ENCODE measurements around the gene IL4R. TPM values are rescaled to one million over a fixed set of nuclear protein-coding genes. Genes with fewer than 3 reads are reported as not detected.
"Not testable (repeated sequence)": the region's sequence is repeated elsewhere in the genome, so short reads cannot be mapped to it uniquely, and the experiment has no call there.

IL4R gene
- total and polyA plus RNA-seq, 2 of the 8 experiments (the other 6 are each of a cell fraction or from before 2014, with no cell fraction given): 29.1 to 29.4 TPM

GRCh38 chr16:27408602-27409031 lies 94.8 kb downstream of the IL4R start:
- Histone ChIP-seq H4K20me1 (replicated peaks in 1 of 2; ENCODE audit: control insufficient read depth in 1 of 2, insufficient read depth in 2 of 2, low read length in 2 of 2) (no peaks in the 10 kb centered on the region), H3K4me2 (ENCODE audit: insufficient read depth in 1 of 2, low read depth in 2 of 2, low read length in 2 of 2) (no peak overlapping the region), H2AK5ac (ENCODE audit: low read depth, low read length) (no peak overlapping the region), H2BK120ac (replicated peaks; ENCODE audit: low read depth, low read length) (no peak overlapping the region), H2BK12ac (ENCODE audit: low read depth, low read length) (no peak overlapping the region), H3K4me3 (ENCODE audit: extremely low read depth in 1 of 4, insufficient read depth in 2 of 4, low read depth in 3 of 4, low read length in 4 of 4) (no peak overlapping the region), H4K8ac (ENCODE audit: extremely low read depth, insufficient read depth, low read length) (no peak overlapping the region), H3K79me2 (ENCODE audit: control insufficient read depth in 1 of 2, insufficient read depth in 2 of 2, low read length in 2 of 2) (no peaks in the 10 kb centered on the region), H4K91ac (replicated peaks; ENCODE audit: insufficient read length, low read length) (no peak overlapping the region), H2BK15ac (ENCODE audit: low read length) (no peak overlapping the region), H4K5ac (ENCODE audit: insufficient read length, low read depth, low read length) (no peak overlapping the region), H3K23ac (ENCODE audit: insufficient read length) (no peak overlapping the region), H3K56ac (replicated peaks; ENCODE audit: insufficient read length, low read depth, low read length) (no peak overlapping the region), H2BK5ac (ENCODE audit: low read depth, low read length) (no peak overlapping the region), H3K23me2 (ENCODE audit: low read depth, low read length) (no peaks in the 10 kb centered on the region), H3K27me3 (replicated peaks in 1 of 4; ENCODE audit: control insufficient read depth in 3 of 4, extremely low read depth in 1 of 4, insufficient read depth in 3 of 4, low read length in 3 of 4) (no peaks in the 10 kb centered on the region), H3K27ac (ENCODE audit: low read depth, low read length) (no peak overlapping the region), H3K9ac (replicated peaks in 1 of 4; ENCODE audit: extremely low read depth in 1 of 4, low read depth in 3 of 4, low read length in 3 of 4) (no peak overlapping the region), H3K79me1 (ENCODE audit: low read depth, low read length) (no peaks in the 10 kb centered on the region), H2BK20ac (ENCODE audit: low read length) (no peak overlapping the region), H3K18ac (ENCODE audit: extremely low read depth, low read length) (no peak overlapping the region), H3K36me3 (ENCODE audit: control insufficient read depth in 2 of 4, insufficient read depth in 4 of 4, low read length in 3 of 4) (no peaks in the 10 kb centered on the region), H3K9me3 (ENCODE audit: insufficient read depth in 2 of 2, low read depth in 1 of 2, low read length in 1 of 2) (no peaks in the 10 kb centered on the region), H3K4ac (replicated peaks; ENCODE audit: insufficient read length, low read depth, low read length) (no peak overlapping the region), H3K14ac (ENCODE audit: insufficient read length) (no peak overlapping the region), H3K4me1 (replicated peaks in 1 of 4; ENCODE audit: control insufficient read depth in 3 of 4, insufficient read depth in 4 of 4, low read length in 3 of 4) (peaks cover 0 to 6% (median 4%) of the 10 kb centered on the region in 4 experiments; a peak in 3 of 7 replicates), H2AFZ (ENCODE audit: low read length) (peak overlapping the region; percentile 57)
- POLR2A ChIA-PET (ENCODE audit: partially characterized antibody): no interaction called here
- CTCF ChIA-PET (ENCODE audit: partially characterized antibody): no interaction called here
- DNase-seq (ENCODE audit: low read depth in 1 of 2, low spot score in 2 of 2): no peak
- WGBS, 2 experiments (ENCODE audit: extremely low coverage in 1 of 2, insufficient coverage in 1 of 2, insufficient read length in 1 of 2, insufficient replicate concordance in 2 of 2, low coverage in 1 of 2, low lambda C conversion rate in 2 of 2, missing lambda C conversion rate in 1 of 2): 92% methylated on average over 6 of the region's 6 CpGs; no CpG with 5 or more reads in 1 of the 2 experiments
- no peak for TF ChIP-seq TCF12 (IDR thresholded peaks at IDR 0.05; ENCODE audit: low read depth, low read length)
- no peak for FAIRE-seq

- CTCF ChIA-PET (ENCODE audit: partially characterized antibody); H3K56ac ChIP-seq (replicated peaks; ENCODE audit: insufficient read length, low read depth, low read length); H3K14ac ChIP-seq (ENCODE audit: insufficient read length); H3K23me2 ChIP-seq (ENCODE audit: low read depth, low read length); H3K27me3 ChIP-seq (replicated peaks in 1 of 4; ENCODE audit: control insufficient read depth in 3 of 4, extremely low read depth in 1 of 4, insufficient read depth in 3 of 4, low read length in 3 of 4); H3K18ac ChIP-seq (ENCODE audit: extremely low read depth, low read length); H3K36me3 ChIP-seq (ENCODE audit: control insufficient read depth in 2 of 4, insufficient read depth in 4 of 4, low read length in 3 of 4); H3K4me3 ChIP-seq (ENCODE audit: extremely low read depth in 1 of 4, insufficient read depth in 2 of 4, low read depth in 3 of 4, low read length in 4 of 4); H2BK5ac ChIP-seq (ENCODE audit: low read depth, low read length); H3K4me1 ChIP-seq (replicated peaks in 1 of 4; ENCODE audit: control insufficient read depth in 3 of 4, insufficient read depth in 4 of 4, low read length in 3 of 4); POLR2A ChIA-PET (ENCODE audit: partially characterized antibody); H2AK5ac ChIP-seq (ENCODE audit: low read depth, low read length); H2BK15ac ChIP-seq (ENCODE audit: low read length); FAIRE-seq; H3K27ac ChIP-seq (ENCODE audit: low read depth, low read length); H3K9ac ChIP-seq (replicated peaks in 1 of 4; ENCODE audit: extremely low read depth in 1 of 4, low read depth in 3 of 4, low read length in 3 of 4); H4K5ac ChIP-seq (ENCODE audit: insufficient read length, low read depth, low read length); DNase-seq (ENCODE audit: low read depth in 1 of 2, low spot score in 2 of 2); H3K79me2 ChIP-seq (ENCODE audit: control insufficient read depth in 1 of 2, insufficient read depth in 2 of 2, low read length in 2 of 2); H4K20me1 ChIP-seq (replicated peaks in 1 of 2; ENCODE audit: control insufficient read depth in 1 of 2, insufficient read depth in 2 of 2, low read length in 2 of 2); H2AFZ ChIP-seq (ENCODE audit: low read length); H3K79me1 ChIP-seq (ENCODE audit: low read depth, low read length); H2BK120ac ChIP-seq (replicated peaks; ENCODE audit: low read depth, low read length); H2BK20ac ChIP-seq (ENCODE audit: low read length); H3K4me2 ChIP-seq (ENCODE audit: insufficient read depth in 1 of 2, low read depth in 2 of 2, low read length in 2 of 2); H4K91ac ChIP-seq (replicated peaks; ENCODE audit: insufficient read length, low read length); H4K8ac ChIP-seq (ENCODE audit: extremely low read depth, insufficient read depth, low read length); H3K4ac ChIP-seq (replicated peaks; ENCODE audit: insufficient read length, low read depth, low read length); H3K23ac ChIP-seq (ENCODE audit: insufficient read length); H3K9me3 ChIP-seq (ENCODE audit: insufficient read depth in 2 of 2, low read depth in 1 of 2, low read length in 1 of 2); H2BK12ac ChIP-seq (ENCODE audit: low read depth, low read length): not testable (repeated sequence)
- WGBS, 2 experiments (ENCODE audit: extremely low coverage in 1 of 2, insufficient coverage in 1 of 2, insufficient read length in 1 of 2, insufficient replicate concordance in 2 of 2, low coverage in 1 of 2, low lambda C conversion rate in 2 of 2, missing lambda C conversion rate in 1 of 2): 95% methylated on average over 2 of the region's 2 CpGs; no CpG with 5 or more reads in 1 of the 2 experiments
Measured at GRCh38 chr16:27409958-27410357, 96.2 kb downstream of the IL4R start.

All from H1 (cell line).